GM21737 (cell line): ENCODE data around the gene ACTL6A.
"Not testable (repeated sequence)": the region's sequence is repeated elsewhere in the genome, so short reads cannot be mapped to it uniquely, and the experiment has no call there.

Experiments used
- ATAC-seq: cut with Tn5 transposase; IDR thresholded peaks from one replicate; pipeline ENCODE4 v1.9.1; 2021; ENCODE audit warnings: mild to moderate bottlenecking, moderate library complexity; ENCODE audit not compliant: unreplicated experiment

The ACTL6A gene

DNA sequence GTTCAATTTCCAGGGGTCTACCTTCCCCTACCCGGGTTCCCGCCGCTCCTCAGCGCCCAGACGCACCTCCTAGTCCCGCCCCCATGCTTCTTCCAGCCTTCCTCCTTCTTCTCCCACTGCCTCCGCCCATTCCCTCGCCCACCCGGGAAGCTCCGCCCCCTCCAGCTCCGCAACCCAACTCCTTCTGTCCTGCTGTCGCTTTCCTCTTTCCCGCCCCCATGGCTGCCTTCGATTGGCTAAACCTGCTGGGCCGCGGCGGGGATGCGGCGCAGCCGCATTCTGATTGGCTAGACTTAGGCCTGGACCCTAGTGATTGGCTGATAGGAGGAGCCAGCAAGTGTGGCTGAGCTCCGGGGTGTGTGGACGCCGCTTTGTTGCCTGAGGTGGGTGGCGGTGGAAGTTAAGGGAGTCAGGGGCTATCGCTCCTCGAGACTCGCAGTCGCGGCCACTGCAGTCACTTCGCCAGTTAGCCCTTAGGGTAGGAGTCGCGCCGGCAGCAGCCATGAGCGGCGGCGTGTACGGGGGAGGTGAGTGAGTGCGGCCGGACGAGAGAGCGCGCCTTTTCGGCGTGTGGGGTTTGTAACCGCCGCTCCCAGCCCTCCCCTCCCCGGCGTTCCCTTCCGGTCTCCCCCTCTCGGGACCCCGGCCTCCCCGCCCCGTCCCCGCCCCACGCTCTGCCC lies at the start of gene ACTL6A:
TSS of gene ACTL6A (plus strand) at position 336 of the 680 bp plus-strand sequence. CDS start at position 503, 167 bp downstream.
- peak; percentile 97 for ATAC-seq

DNA sequence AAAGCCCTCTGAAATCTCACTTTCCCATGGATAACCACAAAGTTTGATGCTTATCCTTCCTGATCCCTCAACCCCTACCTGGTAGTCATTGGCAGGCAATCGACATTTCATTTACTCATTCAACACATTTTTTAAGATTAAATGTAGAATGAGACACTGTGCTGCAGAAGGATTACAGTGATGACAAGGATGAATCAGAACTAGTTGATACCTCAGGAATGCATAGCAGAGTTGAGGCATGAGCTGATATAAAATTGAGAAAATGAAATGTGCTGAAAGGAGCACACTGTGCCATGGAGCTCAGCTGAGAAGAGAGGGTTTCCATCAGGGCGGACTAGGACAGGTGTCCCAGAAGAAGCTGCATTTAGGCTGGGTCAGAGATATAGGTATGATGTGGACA lies 48.9 kb upstream of the ACTL6A start:
- ATAC-seq: no peak

DNA sequence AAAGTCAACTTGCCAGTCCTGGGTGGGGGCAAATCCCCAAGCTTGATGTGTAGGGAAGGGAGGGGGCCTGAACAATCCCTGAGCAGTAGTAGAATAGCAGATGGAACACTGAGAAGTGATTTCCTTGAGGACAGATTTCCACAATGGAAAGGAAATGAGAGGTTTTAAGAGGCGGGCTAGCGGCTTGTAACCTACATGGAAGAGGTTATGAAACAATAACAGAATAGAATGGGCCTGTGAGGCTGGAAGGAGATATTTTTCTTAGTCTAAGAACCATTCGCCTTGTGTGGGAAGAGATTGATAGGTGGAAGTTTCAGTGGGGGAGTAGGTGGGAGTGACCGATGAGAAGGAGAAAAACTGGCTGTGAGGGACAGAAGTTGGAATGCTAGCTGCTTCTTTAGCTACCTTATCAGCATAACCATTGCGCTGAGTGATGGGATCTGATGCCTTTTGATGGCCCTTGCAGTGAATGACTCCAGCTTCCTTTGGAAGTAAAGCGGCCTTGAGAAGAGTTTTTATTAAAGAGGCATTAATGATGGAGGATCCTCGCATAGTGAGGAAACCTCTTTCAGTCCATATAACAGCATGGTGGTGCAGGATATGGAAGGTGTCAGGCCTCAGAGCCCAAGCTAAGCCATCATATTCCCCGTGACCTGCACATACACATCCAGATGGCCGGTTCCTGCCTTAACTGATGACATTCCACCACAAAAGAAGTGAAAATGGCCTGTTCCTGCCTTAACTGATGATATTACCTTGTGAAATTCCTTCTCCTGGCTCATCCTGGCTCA lies 46.1 kb upstream of the ACTL6A start:
- not testable (repeated sequence) for ATAC-seq

DNA sequence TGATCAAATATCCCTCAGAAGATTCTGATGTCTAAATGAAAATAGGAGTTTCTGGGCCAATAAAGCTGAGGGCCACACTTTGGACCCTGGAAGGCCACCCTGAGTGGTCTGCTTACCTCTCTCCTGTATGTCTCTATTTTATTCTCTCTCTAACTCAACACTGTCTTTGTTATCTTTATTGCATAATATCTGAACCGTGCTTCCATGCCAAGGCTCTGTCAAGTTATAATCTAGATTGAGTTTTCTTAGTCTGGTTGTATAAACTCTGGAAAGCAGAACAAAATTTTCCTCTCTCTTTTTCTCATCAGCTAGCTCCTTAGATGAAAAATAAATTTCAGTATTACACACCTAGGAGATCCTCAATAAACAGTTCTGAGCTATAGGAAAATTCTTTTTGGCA lies 36.2 kb upstream of the ACTL6A start:
- no peak for ATAC-seq

GRCh38 chr3:179526989-179527391 lies 35.7 kb upstream of the ACTL6A start:
- ATAC-seq: no peak

GRCh38 chr3:179528772-179529171 lies 34.0 kb upstream of the ACTL6A start:
- ATAC-seq: no peak

GRCh38 chr3:179531576-179531975 lies 31.1 kb upstream of the ACTL6A start:
- ATAC-seq: no peak

DNA sequence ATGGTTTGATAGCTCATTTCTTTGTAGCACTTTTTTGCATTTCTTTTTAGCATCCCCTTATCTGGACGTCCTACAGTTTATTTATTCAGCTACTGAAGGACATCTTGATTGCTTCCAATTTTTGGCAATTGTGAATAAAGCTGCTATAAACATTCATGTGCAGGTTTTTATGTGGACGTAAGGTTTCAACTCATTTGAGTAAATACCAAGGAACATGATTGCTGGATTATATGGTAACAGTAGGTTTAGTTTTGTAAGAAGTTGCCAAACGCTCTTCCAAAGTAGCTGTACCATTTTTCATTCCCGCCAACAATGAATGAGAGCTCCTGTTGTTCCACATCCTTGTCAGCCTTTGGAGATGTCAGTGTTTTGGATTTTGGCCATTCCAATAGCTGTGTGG lies 29.5 kb upstream of the ACTL6A start:
- no peak for ATAC-seq

DNA sequence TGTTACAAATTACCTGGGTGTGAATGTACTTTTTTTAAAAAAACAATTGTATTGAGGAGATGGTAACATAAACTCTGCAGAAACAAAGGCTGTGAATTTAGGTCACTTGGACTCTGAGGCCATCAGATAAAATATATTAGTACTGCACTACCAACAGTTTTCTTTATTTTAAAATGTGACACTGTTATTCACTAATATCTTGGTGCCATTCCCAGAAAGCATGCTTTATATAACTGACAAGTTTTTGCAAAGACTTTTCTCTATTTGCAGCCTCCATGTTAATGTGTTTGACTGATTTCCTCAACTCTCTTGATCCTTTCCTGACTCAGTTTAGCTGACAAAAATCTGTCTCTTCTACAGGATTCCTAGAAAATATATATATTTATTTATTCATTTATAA lies 26.5 kb upstream of the ACTL6A start:
- no peak for ATAC-seq

GRCh38 chr3:179541094-179541493 lies 21.6 kb upstream of the ACTL6A start:
- no peak for ATAC-seq

GRCh38 chr3:179541596-179541995 lies 21.1 kb upstream of the ACTL6A start:
- ATAC-seq: no peak

- ATAC-seq: no peak
Observed at GRCh38 chr3:179542375-179542774, 20.4 kb upstream of the ACTL6A start.

- ATAC-seq: no peak
Observed at GRCh38 chr3:179544981-179545645, 17.6 kb upstream of the ACTL6A start.

- no peak for ATAC-seq
Observed at GRCh38 chr3:179546814-179547241, 15.9 kb upstream of the ACTL6A start.

DNA sequence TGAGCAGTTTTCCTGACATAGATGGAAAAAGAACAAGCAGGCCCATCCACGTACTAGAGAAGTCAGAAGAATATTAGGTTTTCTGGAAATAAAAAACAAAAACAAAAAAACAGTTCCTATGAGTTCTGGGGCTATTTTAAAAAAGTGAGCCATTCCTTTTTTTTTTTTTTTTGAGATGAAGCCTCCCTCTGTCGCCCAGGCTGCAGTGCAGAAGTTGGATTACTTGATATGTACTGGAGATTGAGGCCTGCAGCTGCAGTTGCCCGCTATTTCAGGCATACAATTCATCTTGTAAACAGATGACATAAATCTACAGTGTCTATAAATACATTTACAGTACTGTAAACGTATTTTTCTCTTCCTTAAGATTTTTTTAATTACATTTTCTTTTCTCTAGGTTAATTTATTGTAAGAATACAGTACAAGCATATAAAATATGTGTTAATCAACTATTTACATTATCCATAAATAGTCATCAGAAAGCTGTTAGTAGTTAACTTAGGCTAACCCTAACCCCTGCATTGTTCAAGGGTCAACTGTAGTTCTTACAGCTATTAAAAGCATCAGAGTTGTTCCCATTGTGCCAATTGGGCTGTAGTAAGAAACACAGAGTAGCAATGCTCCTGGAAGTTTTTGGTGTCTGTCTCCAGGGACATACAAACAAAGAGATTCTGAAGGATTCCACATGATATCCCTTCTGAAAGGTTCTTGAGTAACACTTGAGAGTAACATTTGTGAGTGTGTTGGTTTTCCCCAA lies 11.2 kb upstream of the ACTL6A start:
- no peak for ATAC-seq

GRCh38 chr3:179558742-179559364 lies 3.9 kb upstream of the ACTL6A start:
- no peak for ATAC-seq

DNA sequence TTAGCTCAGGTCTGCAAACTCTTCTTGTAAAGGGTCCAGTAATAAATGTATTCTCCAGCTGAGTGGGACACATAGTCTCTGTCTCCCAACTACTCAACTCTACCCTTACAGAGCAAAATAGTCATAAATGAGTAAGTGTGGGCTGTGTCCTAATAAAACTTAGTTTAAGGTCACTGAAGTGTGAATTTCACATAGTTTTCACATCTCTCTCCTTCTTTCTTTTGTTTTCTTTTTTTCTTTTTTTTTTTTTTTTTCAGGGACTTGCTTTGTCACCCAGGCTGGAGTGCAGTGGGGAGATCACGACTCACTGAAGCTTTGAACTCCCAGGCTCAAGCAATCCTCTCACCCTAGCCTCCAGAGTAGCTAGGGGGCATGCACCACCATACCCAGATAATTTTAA lies 1.9 kb upstream of the ACTL6A start:
- ATAC-seq: no peak

DNA sequence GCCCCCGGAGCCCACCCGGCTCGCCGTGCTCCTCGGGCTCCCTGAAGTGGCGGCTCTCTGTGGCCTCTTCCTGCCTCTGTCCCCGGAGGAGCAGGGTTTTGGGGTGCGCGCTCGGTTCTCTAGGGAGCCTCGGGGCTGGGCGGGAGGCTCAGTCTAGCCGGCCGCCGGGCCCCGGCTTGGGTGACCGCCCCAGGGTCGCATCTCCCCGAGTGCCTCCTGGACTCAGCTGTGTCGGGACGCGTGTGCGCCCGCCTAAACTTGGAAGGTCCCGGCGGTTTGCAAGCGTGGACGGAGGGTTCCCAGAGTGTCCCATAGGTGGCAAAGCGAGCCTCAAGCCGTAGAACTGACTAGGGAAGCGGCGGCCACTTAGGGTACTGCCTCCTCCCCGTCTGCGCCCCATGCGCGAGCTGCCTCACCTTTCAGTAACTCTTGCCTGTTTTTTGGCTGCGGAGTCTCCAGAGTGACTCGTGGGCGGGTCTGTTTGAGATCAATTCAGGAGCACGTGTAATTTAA lies 601 bp downstream of the ACTL6A start:
- ATAC-seq: peak; percentile 43

DNA sequence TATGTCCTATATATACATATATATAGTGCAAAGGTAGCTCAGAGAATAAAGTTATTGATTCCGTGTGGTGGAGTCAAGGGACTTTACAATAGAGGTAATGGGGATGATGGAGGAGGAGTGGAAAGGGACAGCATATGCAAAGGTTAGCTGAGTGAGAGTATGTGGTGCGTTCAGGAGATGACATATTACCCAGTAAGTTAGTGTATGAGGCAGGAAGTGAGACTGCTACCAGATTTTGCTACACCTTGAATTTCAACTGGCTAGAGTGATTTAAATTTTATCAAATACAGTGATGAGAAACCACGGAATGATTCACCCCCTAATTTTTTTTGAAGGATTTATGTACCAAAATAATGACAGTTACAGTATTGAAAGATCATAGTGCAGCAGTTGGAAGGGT lies 2.8 kb downstream of the ACTL6A start:
- ATAC-seq: no peak

DNA sequence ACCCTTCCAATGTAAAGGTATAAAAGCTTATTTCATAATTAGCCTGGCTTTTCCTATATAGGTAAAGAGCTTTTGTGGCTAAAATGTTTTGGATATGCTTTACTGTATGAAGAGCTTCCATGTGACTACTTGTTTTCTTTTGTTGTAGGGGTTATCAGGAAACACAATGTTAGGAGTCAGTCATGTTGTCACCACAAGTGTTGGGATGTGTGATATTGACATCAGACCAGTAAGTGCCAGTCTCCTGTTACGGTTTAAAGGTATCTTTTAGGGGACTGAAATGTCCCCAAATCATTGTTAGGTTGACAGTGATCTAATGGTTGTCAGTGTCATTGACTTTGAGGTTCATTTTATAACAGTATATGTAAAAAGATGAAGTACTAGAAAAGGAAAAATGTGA lies 18.3 kb downstream of the ACTL6A start:
- ATAC-seq: no peak
